ENCODE measurements around the gene MECP2.

The MECP2 gene

GRCh38 chrX:154026136-154027021 is 71.1 kb downstream of the MECP2 start:
- no peak for DNase-seq (ENCODE audit: low read depth)
- no peak for TF ChIP-seq CTCF (IDR thresholded peaks at IDR 0.05; ENCODE audit: low read length, missing control alignments)
- H3K4me3 ChIP-seq (replicated peaks; ENCODE audit: low read depth, low read length): no peak overlapping the region

GRCh38 chrX:154025230-154025629 is 72.3 kb downstream of the MECP2 start:
- TF ChIP-seq CTCF (IDR thresholded peaks at IDR 0.05; ENCODE audit: low read length, missing control alignments): no peak
- DNase-seq (ENCODE audit: low read depth): no peak
- H3K4me3 ChIP-seq (replicated peaks; ENCODE audit: low read depth, low read length): no peak overlapping the region

- TF ChIP-seq CTCF (IDR thresholded peaks at IDR 0.05; ENCODE audit: low read length, missing control alignments): no peak
- no peak for DNase-seq (ENCODE audit: low read depth)
- no peak overlapping the region for H3K4me3 ChIP-seq (replicated peaks; ENCODE audit: low read depth, low read length)
Observed at GRCh38 chrX:154024271-154024670, 73.2 kb downstream of the MECP2 start.

GRCh38 chrX:154023276-154024000 is 74.1 kb downstream of the MECP2 start:
- no peak for DNase-seq (ENCODE audit: low read depth)
- H3K4me3 ChIP-seq (replicated peaks; ENCODE audit: low read depth, low read length): no peak overlapping the region
- no peak for TF ChIP-seq CTCF (IDR thresholded peaks at IDR 0.05; ENCODE audit: low read length, missing control alignments)

- H3K4me3 ChIP-seq (replicated peaks; ENCODE audit: low read depth, low read length): no peak overlapping the region
- DNase-seq (ENCODE audit: low read depth): no peak
- no peak for TF ChIP-seq CTCF (IDR thresholded peaks at IDR 0.05; ENCODE audit: low read length, missing control alignments)
Observed at GRCh38 chrX:154022108-154022507, 75.4 kb downstream of the MECP2 start.

- TF ChIP-seq CTCF (IDR thresholded peaks at IDR 0.05; ENCODE audit: low read length, missing control alignments): no peak
- H3K4me3 ChIP-seq (replicated peaks; ENCODE audit: low read depth, low read length): no peak overlapping the region
- DNase-seq (ENCODE audit: low read depth): peak; percentile 62
Observed at GRCh38 chrX:154021131-154021611, 76.3 kb downstream of the MECP2 start.
